PC-9 (cell line): ENCODE results near the gene TERB1. TPM values are rescaled to one million over a fixed set of nuclear protein-coding genes. Genes with fewer than 3 reads are reported as not detected.

Source experiments
- BruUV-seq: library from RNA; stranded (reverse); fragments of 400-500 nt; replicated peaks from 2 replicates; lab custom pipeline; 2021; lab: Mats Ljungman, UMichigan
- CTCF ChIA-PET: fragments of 300-600 bp; sonication (Branson Sonifier 250); formaldehyde crosslinking; loops from one replicate; lab custom pipeline; 2022; ENCODE audit warnings: antibody characterized with exemption; lab: Charles Lee
- POLR2A ChIA-PET: fragments of 300-600 bp; sonication (Branson Sonifier 250); formaldehyde crosslinking; loops from one replicate; lab custom pipeline; 2022; ENCODE audit warnings: antibody characterized with exemption; ENCODE audit not compliant: unreplicated experiment; lab: Charles Lee
- DNase-seq, 2 experiments: peaks; one replicate each; pipeline versions ENCODE4 v3.0.0 to v3.0.0-alpha.2; 2015 to 2022; ENCODE audit warnings: mixed read lengths in 1 of 2
- H2AFZ ChIP-seq: fragments of 200-600 bp; sonication (generic); 2 replicates; pipeline ENCODE4 v1.8.1; 2017; ENCODE audit warnings: antibody characterized with exemption
- H3F3A ChIP-seq: fragments of 200-600 bp; sonication (generic); 2 replicates; pipeline ENCODE4 v1.8.1; 2017; ENCODE audit warnings: antibody characterized with exemption, mild to moderate bottlenecking, low read depth; ENCODE audit not compliant: insufficient read depth
- H3K27ac ChIP-seq: fragments of 200-600 bp; sonication (generic); 2 replicates; pipeline ENCODE4 v1.6.1; 2016; ENCODE audit warnings: mixed run types
- H3K27me3 ChIP-seq: fragments of 200-600 bp; sonication (generic); 2 replicates; pipeline ENCODE4 v1.6.1; 2016; ENCODE audit warnings: low read depth, mixed run types; ENCODE audit not compliant: insufficient read depth
- H3K36me3 ChIP-seq: fragments of 200-600 bp; sonication (generic); 2 replicates; pipeline ENCODE4 v1.6.1; 2016; ENCODE audit warnings: low read depth, mixed run types
- H3K4me1 ChIP-seq: fragments of 200-600 bp; sonication (generic); replicated peaks from 2 replicates; pipeline ENCODE4 v1.6.1; 2016; ENCODE audit warnings: mixed run types; ENCODE audit not compliant: insufficient read depth
- H3K4me2 ChIP-seq: fragments of 200-600 bp; sonication (generic); 2 replicates; pipeline ENCODE4 v1.6.1; 2017; ENCODE audit warnings: mixed run types
- H3K4me3 ChIP-seq: fragments of 200-600 bp; sonication (generic); 2 replicates; pipeline ENCODE4 v1.6.1; 2016; ENCODE audit warnings: mixed run types
- H3K79me2 ChIP-seq: fragments of 200-600 bp; sonication (generic); 2 replicates; pipeline ENCODE4 v1.6.1; 2017; ENCODE audit warnings: low read depth, mixed run types
- H3K9me2 ChIP-seq: fragments of 200-600 bp; sonication (generic); 2 replicates; pipeline ENCODE4 v1.8.1; 2017; ENCODE audit warnings: mild to moderate bottlenecking; ENCODE audit not compliant: insufficient read depth
- H3K9me3 ChIP-seq: fragments of 200-600 bp; sonication (generic); 2 replicates; pipeline ENCODE4 v1.8.1; 2016; ENCODE audit warnings: low read depth; ENCODE audit not compliant: insufficient read depth
- H4K20me1 ChIP-seq: fragments of 200-600 bp; sonication (generic); 2 replicates; pipeline ENCODE4 v1.8.1; 2017; ENCODE audit not compliant: insufficient read depth
- CTCF ChIP-seq: fragments of 200-600 bp; sonication (generic); conservative IDR thresholded peaks from 2 replicates; pipeline ENCODE4 v1.6.1; 2017; ENCODE audit warnings: mixed run types, antibody characterized with exemption, mild to moderate bottlenecking, moderate library complexity
- EZH2 ChIP-seq: fragments of 200-600 bp; sonication (generic); IDR thresholded peaks from 2 replicates; pipeline ENCODE4 v1.8.0; 2017; ENCODE audit warnings: antibody characterized with exemption, low read depth
- intact Hi-C: fragments of 100-400 bp; cut with micrococcal nuclease; formaldehyde crosslinking; loops from one replicate; pipeline ENCODE4 v1.10.0; 2022; ENCODE audit not compliant: unreplicated experiment
- total RNA-seq: library from RNA; stranded (reverse); gene quantifications from 2 replicates; pipeline ENCODE4 v1.2.3, GENCODE V29; 2021

TERB1 gene
- total RNA-seq, 1 experiment from 2014 or later: not detected

GRCh38 chr16:66712512-66712911 is 88.9 kb downstream of the TERB1 start:
- Histone ChIP-seq H3K36me3 (no peaks in the 10 kb centered on the region), H2AFZ (no peak overlapping the region), H3K27me3 (no peaks in the 10 kb centered on the region), H3K9me2 (no peaks in the 10 kb centered on the region), H3K9me3 (no peaks in the 10 kb centered on the region), H3K4me1 (no peaks in the 10 kb centered on the region), H3K4me2 (no peak overlapping the region), H3K79me2 (no peaks in the 10 kb centered on the region), H4K20me1 (no peaks in the 10 kb centered on the region), H3K4me3 (no peak overlapping the region), H3K27ac (no peak overlapping the region), H3F3A (peaks cover 5% of the 10 kb centered on the region; the same call in 1 of the 2 replicates)
- CTCF ChIA-PET: no interaction called here
- no peak for DNase-seq
- TF ChIP-seq CTCF (no peak), EZH2 (no peak)
- POLR2A ChIA-PET: no interaction called here
- intact Hi-C loops: no loop called here
- no TSS peak for BruUV-seq

- DNase-seq: no peak
- Histone ChIP-seq H3K9me2 (no peaks in the 10 kb centered on the region), H3K4me1 (no peaks in the 10 kb centered on the region), H3K36me3 (no peaks in the 10 kb centered on the region), H3F3A (peaks cover 5% of the 10 kb centered on the region; the same call in 1 of the 2 replicates), H3K4me3 (no peak overlapping the region), H3K79me2 (no peaks in the 10 kb centered on the region), H3K27me3 (no peaks in the 10 kb centered on the region), H3K27ac (no peak overlapping the region), H3K9me3 (no peaks in the 10 kb centered on the region), H4K20me1 (no peaks in the 10 kb centered on the region), H2AFZ (no peak overlapping the region), H3K4me2 (no peak overlapping the region)
- TF ChIP-seq CTCF (no peak), EZH2 (no peak)
- CTCF ChIA-PET: no interaction called here
- intact Hi-C loops: no loop called here
- BruUV-seq: no TSS peak
- POLR2A ChIA-PET: no interaction called here
These were observed 89.8 kb downstream of the TERB1 start for GRCh38 chr16:66711581-66711980.

- intact Hi-C loops: no loop called here
- Histone ChIP-seq H3K27me3 (no peaks in the 10 kb centered on the region), H3F3A (0 out of 2 replicates have a peak, but pooled peaks cover 5% of the 10 kb centered on the region), H3K4me1 (no peaks in the 10 kb centered on the region), H4K20me1 (no peaks in the 10 kb centered on the region), H2AFZ (no peak overlapping the region), H3K9me3 (no peaks in the 10 kb centered on the region), H3K79me2 (no peaks in the 10 kb centered on the region), H3K9me2 (no peaks in the 10 kb centered on the region), H3K27ac (no peak overlapping the region), H3K4me3 (no peak overlapping the region), H3K4me2 (no peak overlapping the region), H3K36me3 (no peaks in the 10 kb centered on the region)
- CTCF ChIA-PET: no interaction called here
- DNase-seq: peak in 1 of 2 experiments; percentile 37
- no TSS peak for BruUV-seq
- POLR2A ChIA-PET: interaction anchor here (0.6 kb wide), 1 partner anchor 83 kb away, joined by 14 read pairs; no protein-coding TSS in a partner anchor
- TF ChIP-seq EZH2: no peak
- TF ChIP-seq CTCF: no peak
These were observed 94.9 kb downstream of the TERB1 start for GRCh38 chr16:66706506-66706880.
